ENCODE data around the gene STRBP.

DNA sequence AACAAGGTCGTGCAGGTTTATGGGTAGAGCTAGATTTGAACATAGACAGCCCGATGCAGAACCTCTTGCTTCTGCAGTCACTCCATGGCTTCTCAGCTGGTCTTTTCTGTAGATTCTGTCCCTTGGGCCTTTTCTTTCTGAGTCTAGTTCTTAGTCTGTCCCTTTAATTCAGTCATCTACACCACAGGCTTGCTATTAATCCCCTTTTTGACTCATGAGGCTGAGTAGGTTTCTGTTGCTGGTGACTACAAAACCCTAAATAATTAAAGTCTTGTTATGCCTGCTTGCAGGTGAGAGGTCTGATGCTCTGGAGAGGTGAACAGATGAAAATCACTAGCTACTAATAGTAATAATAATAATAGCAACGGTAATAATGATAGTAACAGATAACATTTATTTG lies 19.3 kb upstream of the STRBP start:
- TF ChIP-seq BRCA1 (IDR thresholded peaks at IDR 0.05; ENCODE audit: low read depth, low read length) (no peak), RFX5 (IDR thresholded peaks at IDR 0.05; ENCODE audit: borderline replicate concordance, low read depth, low read length) (no peak), RAD21 (IDR thresholded peaks at IDR 0.05 in 1 of 2, conservative IDR thresholded peaks at IDR 0.05 in 1 of 2; ENCODE audit: low read depth in 2 of 2, low read length in 2 of 2) (no peak), POLR2A (IDR thresholded peaks at IDR 0.05; ENCODE audit: control extremely low read depth in 1 of 2, low read depth in 2 of 2, low read length in 2 of 2) (no peak), GABPA (IDR thresholded peaks at IDR 0.05; ENCODE audit: borderline replicate concordance, insufficient read depth, low read length) (no peak), KDM1A (IDR thresholded peaks at IDR 0.05; ENCODE audit: borderline replicate concordance, low read length) (no peak), RNF2 (IDR thresholded peaks at IDR 0.05; ENCODE audit: borderline replicate concordance, low read depth, low read length, missing control alignments, poor library complexity, severe bottlenecking) (no peak), SUZ12 (IDR thresholded peaks at IDR 0.05; ENCODE audit: low read length) (no peak), SIN3A (conservative IDR thresholded peaks at IDR 0.05 in 1 of 2, IDR thresholded peaks at IDR 0.05 in 1 of 2; ENCODE audit: low read depth in 1 of 2, low read length in 2 of 2) (no peak), USF2 (IDR thresholded peaks at IDR 0.05; ENCODE audit: low read length) (no peak), POLR2AphosphoS5 (IDR thresholded peaks at IDR 0.05; ENCODE audit: low read depth, low read length) (no peak)
- TF ChIP-seq, protein P1, sequence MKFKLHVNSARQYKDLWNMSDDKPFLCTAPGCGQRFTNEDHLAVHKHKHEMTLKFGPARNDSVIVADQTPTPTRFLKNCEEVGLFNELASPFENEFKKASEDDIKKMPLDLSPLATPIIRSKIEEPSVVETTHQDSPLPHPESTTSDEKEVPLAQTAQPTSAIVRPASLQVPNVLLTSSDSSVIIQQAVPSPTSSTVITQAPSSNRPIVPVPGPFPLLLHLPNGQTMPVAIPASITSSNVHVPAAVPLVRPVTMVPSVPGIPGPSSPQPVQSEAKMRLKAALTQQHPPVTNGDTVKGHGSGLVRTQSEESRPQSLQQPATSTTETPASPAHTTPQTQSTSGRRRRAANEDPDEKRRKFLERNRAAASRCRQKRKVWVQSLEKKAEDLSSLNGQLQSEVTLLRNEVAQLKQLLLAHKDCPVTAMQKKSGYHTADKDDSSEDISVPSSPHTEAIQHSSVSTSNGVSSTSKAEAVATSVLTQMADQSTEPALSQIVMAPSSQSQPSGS (IDR thresholded peaks at IDR 0.05; ENCODE audit: low read length), result no peak
- TF ChIP-seq, protein P2, sequence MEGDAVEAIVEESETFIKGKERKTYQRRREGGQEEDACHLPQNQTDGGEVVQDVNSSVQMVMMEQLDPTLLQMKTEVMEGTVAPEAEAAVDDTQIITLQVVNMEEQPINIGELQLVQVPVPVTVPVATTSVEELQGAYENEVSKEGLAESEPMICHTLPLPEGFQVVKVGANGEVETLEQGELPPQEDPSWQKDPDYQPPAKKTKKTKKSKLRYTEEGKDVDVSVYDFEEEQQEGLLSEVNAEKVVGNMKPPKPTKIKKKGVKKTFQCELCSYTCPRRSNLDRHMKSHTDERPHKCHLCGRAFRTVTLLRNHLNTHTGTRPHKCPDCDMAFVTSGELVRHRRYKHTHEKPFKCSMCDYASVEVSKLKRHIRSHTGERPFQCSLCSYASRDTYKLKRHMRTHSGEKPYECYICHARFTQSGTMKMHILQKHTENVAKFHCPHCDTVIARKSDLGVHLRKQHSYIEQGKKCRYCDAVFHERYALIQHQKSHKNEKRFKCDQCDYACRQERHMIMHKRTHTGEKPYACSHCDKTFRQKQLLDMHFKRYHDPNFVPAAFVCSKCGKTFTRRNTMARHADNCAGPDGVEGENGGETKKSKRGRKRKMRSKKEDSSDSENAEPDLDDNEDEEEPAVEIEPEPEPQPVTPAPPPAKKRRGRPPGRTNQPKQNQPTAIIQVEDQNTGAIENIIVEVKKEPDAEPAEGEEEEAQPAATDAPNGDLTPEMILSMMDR (IDR thresholded peaks at IDR 0.05; ENCODE audit: control extremely low read depth in 1 of 3, insufficient read depth in 1 of 3, low read depth in 1 of 3, low read length in 3 of 3), result no peak
- TF ChIP-seq, protein P3, sequence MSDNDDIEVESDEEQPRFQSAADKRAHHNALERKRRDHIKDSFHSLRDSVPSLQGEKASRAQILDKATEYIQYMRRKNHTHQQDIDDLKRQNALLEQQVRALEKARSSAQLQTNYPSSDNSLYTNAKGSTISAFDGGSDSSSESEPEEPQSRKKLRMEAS (IDR thresholded peaks at IDR 0.05), result no peak

All from H1 (cell line).